CD4-positive, alpha-beta T cell treated with Interleukin-17A for 4 hours (primary cell): ENCODE data around the gene GSTM2.

ENCODE experiments used
- DNase-seq: peaks from one replicate; pipeline ENCODE4 v3.0.0-alpha.2; 2020; ENCODE audit warnings: mixed read lengths

Gene GSTM2

DNA sequence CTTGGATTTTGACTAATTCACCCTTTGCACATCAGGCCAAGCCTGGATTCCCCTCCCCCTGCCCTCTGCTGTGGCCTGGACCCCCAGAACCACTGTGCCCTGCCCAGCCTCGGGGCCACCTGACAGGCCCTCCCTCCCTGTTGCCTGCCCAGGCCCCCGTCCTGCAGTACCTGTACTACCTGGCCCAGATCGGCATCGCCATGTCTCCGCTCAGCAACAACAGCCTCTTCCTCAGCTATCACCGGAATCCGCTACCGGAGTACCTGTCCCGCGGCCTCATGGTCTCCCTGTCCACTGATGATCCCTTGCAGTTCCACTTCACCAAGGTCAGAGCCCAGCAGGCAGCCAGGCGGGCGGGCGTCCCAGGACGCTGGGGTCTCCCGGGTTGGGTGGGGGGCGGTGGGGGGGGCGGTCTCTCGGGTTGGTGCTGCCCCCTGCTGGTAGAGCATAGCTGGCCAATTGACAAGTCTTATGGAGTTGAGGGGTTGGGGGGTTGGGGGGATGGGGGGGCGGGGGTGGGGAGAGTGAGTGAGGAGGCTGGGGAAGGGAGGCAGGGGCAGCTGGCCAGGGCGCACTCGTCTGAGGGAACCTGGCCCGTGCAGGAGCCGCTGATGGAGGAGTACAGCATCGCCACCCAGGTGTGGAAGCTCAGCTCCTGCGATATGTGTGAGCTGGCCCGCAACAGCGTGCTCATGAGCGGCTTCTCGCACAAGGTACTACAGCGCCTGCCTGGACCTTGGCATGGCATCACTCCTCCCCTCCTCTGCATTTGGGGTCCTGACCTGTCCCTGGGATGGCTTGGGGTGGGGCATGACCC lies 37.6 kb upstream of the GSTM2 start:
- peak; percentile 72 for DNase-seq

DNA sequence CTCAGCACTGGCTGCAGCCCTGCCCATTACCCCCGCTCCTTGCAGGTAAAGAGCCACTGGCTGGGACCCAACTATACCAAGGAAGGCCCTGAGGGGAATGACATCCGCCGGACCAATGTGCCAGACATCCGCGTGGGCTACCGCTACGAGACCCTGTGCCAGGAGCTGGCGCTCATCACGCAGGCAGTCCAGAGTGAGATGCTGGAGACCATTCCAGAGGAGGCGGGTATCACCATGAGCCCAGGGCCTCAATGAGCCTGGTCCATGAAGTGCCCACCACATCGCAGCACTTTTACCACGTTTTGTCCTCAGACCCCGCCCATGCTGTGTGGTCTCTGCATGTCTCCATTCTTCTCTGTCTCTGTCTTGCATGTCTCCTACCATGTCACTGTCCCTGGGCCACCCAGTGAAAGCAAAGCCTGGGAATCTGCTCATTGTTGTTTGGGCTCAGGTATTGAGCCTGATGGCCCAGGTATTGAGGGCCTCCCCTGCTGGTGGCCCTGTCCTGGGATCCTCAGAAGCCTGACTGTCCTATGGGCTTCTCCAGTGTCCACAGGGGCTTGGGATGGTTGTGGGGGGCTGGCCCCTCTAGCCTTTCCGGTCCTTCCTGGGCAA lies 36.9 kb upstream of the GSTM2 start:
- DNase-seq: no peak

- no peak for DNase-seq
Measured at GRCh38 chr1:109631513-109632505, 36.0 kb upstream of the GSTM2 start.

DNA sequence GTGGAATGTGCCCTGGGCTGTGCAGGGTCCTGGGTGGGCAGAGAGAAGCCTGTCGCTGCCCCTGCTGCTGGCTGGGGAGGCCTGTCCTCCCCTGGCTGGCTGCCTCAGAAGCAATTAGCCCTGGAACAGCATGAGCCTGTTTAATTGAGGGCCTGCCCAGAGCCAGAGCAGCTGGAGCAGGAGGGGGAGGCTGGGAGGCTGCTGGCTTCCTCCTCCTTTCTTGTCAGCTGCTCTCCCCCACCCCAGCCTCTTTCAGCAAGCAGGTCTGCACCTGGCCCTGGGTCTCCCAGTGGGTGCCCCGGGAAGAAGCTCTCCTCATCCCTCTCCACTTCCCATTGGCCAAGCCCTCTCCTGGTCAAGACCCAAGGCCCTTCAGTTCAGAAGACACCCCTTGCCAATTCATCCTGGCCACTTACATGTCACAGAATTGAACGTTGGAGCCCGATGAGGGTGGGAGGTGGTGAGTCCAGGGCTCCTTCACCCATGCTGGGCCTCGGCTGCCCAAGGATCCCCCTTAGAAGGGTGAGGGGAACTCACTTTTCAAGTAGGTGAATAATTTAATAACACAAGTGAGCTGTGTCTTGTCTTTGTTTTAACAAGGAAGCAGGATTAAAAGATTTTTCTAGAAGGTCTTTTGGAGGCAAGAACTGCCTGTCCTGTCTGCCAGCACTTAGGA lies 35.0 kb upstream of the GSTM2 start:
- DNase-seq: no peak

DNA sequence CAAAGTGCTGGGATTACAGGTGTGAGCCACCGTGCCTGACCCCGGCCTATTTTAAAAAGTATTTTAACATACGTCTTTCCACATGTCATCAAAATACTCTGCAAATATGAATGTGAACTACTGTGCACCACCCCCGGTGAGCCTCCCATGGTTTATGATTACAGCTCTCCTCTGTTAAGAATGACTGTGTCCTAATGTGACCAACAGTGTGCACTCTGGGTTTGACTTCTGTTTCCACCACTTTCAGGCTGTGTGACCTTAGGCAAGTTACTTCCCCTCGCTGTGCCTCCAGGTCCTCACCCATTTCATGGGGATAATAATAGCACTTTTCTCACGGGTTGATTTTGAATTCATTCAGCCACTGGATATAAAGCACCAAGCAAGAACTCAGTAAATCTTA lies 33.6 kb upstream of the GSTM2 start:
- DNase-seq: no peak

DNA sequence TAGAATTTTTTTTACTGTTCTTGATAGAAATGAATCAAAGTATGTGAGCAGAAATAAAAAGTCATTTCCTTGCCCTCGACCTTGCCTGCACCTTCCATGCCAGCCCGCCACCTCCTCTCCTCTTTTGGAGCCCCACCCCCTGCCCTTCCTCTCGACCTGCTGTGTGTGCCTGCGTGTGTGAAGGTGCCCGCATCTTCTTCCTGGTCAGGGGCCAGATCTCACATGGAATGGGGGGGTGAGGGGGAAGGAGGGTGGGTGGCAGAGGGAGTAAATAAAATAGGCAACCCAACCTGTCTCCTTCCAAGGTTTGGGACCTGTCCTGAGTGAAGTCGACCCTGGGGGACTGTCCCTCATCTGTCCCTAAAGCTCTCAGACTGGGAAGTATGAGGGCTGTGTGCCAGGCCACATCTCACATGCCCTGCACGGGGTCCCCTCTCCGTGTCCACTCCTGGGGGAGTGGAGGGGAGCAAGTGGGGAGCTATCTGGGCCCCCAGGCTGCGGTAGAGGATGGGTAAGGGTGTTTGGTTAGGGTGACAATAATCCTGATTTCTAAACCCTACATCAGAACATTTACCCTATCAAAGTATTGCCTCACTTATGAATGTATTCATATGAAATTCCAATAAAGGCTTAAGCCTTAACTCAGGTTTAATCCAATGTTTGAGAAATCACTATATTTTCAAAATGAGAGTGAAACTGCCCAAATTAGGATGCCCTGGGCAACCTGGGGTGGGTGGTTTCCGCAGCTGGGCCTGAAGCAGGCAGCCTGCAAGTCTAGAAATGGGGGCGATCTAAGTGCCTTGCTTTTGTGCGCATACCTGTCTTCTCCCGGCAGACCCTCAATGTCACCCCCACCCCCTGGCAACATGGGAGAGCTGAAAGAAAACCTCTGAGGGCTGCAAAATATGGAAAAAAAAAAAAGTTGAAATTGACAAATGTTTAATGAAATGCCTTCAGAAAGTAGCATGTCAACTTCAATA lies 32.8 kb upstream of the GSTM2 start:
- peak; percentile 60 for DNase-seq

DNA sequence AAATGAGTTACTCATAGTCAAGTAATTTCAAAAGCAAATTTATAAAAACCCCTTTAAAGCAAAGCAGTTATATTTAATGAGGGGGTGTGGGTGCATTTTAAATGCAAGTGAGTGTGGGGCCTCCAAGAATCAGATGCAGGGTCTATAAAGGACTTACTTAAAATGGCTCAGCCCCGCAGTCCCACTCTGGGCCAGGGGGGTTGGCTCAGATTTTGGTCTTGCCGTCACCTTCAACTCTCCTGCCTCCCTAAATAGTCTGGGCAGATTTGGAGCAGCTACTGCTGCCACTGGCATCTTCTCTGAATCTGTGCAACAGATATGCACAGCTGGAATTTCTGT lies 32.0 kb upstream of the GSTM2 start:
- DNase-seq: no peak

- no peak for DNase-seq
Measured at GRCh38 chr1:109636201-109636952, 31.5 kb upstream of the GSTM2 start.

DNA sequence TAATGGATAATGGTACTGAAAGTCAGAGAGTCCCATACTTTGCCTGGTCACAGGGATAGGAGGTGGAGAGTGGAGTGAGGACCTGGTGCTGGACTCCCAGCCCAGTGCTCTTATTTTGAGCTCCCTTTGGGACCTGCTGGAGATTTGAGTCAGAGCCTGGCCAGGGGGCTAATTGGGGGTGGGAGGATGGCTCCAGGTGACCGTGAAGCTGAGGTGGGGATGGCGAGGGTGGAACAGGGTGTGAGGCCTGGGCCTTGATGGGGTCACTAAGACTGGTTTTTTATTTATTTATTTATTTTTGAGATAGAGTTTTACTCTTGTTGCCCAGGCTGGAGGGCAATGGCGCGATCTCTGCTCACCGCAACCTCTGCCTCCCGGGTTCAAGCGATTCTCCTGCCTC lies 30.4 kb upstream of the GSTM2 start:
- DNase-seq: no peak

GRCh38 chr1:109639063-109639840 lies 28.6 kb upstream of the GSTM2 start:
- no peak for DNase-seq

- no peak for DNase-seq
Measured at GRCh38 chr1:109639841-109640184, 28.0 kb upstream of the GSTM2 start.

- peak; percentile 93 for DNase-seq
Measured at GRCh38 chr1:109640285-109640865, 27.5 kb upstream of the GSTM2 start.

GRCh38 chr1:109641078-109641740 lies 26.6 kb upstream of the GSTM2 start:
- DNase-seq: no peak

DNA sequence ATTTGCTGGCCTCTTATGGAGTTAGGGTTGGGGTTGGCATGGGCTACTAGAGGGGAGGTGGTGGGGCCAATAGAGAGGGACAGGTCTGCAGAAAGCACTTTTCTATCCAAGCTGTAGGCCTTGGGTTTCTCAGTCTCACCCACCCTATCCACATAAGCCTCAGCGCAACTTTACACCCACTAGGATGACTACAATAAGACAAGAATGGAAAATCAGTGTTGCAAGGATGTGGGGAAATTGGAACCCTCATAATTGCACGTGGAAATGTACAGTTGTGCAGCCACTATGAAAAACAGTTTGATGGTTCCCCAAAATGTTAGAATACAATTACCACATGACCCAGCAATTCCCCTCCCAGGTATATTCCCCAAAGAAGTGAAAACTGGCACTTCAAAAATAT lies 26.0 kb upstream of the GSTM2 start:
- DNase-seq: no peak

- no peak for DNase-seq
Measured at GRCh38 chr1:109642626-109643025, 25.2 kb upstream of the GSTM2 start.

- peak; percentile 90 for DNase-seq
Measured at GRCh38 chr1:109643385-109644230, 24.2 kb upstream of the GSTM2 start.

DNA sequence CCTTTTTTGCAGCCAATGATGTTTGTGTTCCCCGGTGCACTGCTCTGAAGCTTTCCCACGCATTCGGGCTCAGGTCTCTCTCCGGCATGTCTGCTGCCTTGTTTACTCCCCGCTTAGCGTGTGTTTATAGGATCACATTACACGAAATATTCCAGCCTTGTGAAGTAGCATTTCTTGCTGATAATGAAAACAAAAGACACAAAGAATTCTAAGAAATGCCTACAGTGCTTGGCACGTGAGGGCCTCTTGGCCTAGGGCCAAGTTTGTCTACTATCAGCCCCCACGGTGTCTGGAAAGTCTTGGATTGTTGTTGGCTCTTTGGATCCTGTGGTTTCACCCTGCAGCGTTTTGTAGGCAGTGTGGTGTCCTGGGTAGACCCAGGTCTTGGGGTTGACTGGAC lies 23.2 kb upstream of the GSTM2 start:
- no peak for DNase-seq

- no peak for DNase-seq
Measured at GRCh38 chr1:109649491-109649914, 18.4 kb upstream of the GSTM2 start.
